HCT116 (cell line): Measurements from ENCODE around the gene NFIA. TPM values are rescaled to one million over a fixed set of nuclear protein-coding genes. Genes with fewer than 3 reads are reported as not detected.

Experiments used
- ATAC-seq: fragments of 200-7000 bp; cut with Tn5 transposase; 2 replicates; pipeline ENCODE4 v1.9.1; 2020; ENCODE audit warnings: mild to moderate bottlenecking, moderate library complexity
- BruUV-seq: library from RNA; stranded (reverse); fragments of 400-500 nt; replicated peaks from 2 replicates; lab custom pipeline; 2021; lab: Mats Ljungman, UMichigan
- CTCF ChIA-PET: fragments of 300-600 bp; sonication (Branson Sonifier 250); formaldehyde crosslinking; loops from one replicate; lab custom pipeline; 2021; ENCODE audit warnings: antibody characterized with exemption; lab: Charles Lee
- POLR2A ChIA-PET: fragments of 300-600, 350-600 bp; sonication (Branson Sonifier 250); formaldehyde crosslinking; loops from one replicate; lab custom pipeline; 2021; ENCODE audit warnings: antibody characterized with exemption; lab: Charles Lee
- RAD21 ChIA-PET, 2 experiments: fragments of 300-600 bp; sonication (Branson Sonifier 250); formaldehyde crosslinking; loops; one replicate each; lab custom pipeline; 2023; ENCODE audit warnings: low total read pairs in 2 of 2; ENCODE audit not compliant: uncharacterized antibody in 2 of 2, unreplicated experiment in 2 of 2, low non-redundant PET in 1 of 2; lab: Charles Lee
- DNase-seq: peaks from one replicate; pipeline ENCODE4 v3.0.0-alpha.2; 2010; ENCODE audit warnings: low read depth, low spot score
- H2AFZ ChIP-seq: fragments of 200-600 bp; shearing (Covaris generic), sonication (generic); 2 replicates; pipeline ENCODE4 v1.6.1; 2017; ENCODE audit warnings: low read depth, mixed run types, mixed read lengths, antibody characterized with exemption, low read length; ENCODE audit not compliant: poor library complexity, severe bottlenecking
- H3K27ac ChIP-seq: 2 replicates; pipeline ENCODE4 v1.5.1; 2012; ENCODE audit warnings: low read depth, low read length
- H3K27me3 ChIP-seq: fragments of 200-600 bp; sonication (generic); 2 replicates; pipeline ENCODE4 v1.6.1; 2016; ENCODE audit warnings: mixed run types, low read length, mixed read lengths; ENCODE audit not compliant: insufficient read depth
- H3K36me3 ChIP-seq, 2 experiments: fragments of 200-500 bp in 1 of 2; fragments of 200-600 bp in 1 of 2; sonication (Bioruptor generic) in 1 of 2; sonication (generic) in 1 of 2; 2 replicates each; pipeline versions ENCODE4 v1.5.1 to v1.6.1; 2014 to 2016; ENCODE audit warnings: low read length in 2 of 2, inconsistent platforms in 1 of 2, mixed read lengths in 1 of 2, mixed run types in 1 of 2; ENCODE audit not compliant: insufficient read depth in 2 of 2, control insufficient read depth in 1 of 2
- H3K4me1 ChIP-seq, 2 experiments: fragments of 200-600 bp in 1 of 2; sonication (generic) in 1 of 2; 2 replicates each; pipeline versions ENCODE4 v1.5.1 to v1.6.1; 2012 to 2017; ENCODE audit warnings: low read length in 2 of 2, inconsistent platforms in 1 of 2, mild to moderate bottlenecking in 1 of 2, mixed read lengths in 1 of 2, mixed run types in 1 of 2, moderate library complexity in 1 of 2; ENCODE audit not compliant: insufficient read depth in 2 of 2, control insufficient read depth in 1 of 2
- H3K4me2 ChIP-seq: fragments of 200-600 bp; sonication (generic); 2 replicates; pipeline ENCODE4 v1.6.1; 2017; ENCODE audit warnings: mixed run types, low read length, mixed read lengths
- H3K4me3 ChIP-seq, 2 experiments: fragments of 200-600 bp in 1 of 2; sonication (generic) in 1 of 2; replicated peaks in 1 of 2; 2 replicates each; pipeline ENCODE4 v1.5.1; 2011 to 2016; ENCODE audit warnings: low read length in 2 of 2, control low read depth in 1 of 2, low read depth in 1 of 2, mild to moderate bottlenecking in 1 of 2, mixed read lengths in 1 of 2, mixed run types in 1 of 2
- H3K79me2 ChIP-seq: fragments of 200-600 bp; sonication (generic); 2 replicates; pipeline ENCODE4 v1.6.1; 2017; ENCODE audit warnings: mild to moderate bottlenecking, mixed run types, low read length, moderate library complexity, mixed read lengths; ENCODE audit not compliant: insufficient read depth
- H3K9ac ChIP-seq: fragments of 200-600 bp; sonication (generic); 2 replicates; pipeline ENCODE4 v1.6.1; 2016; ENCODE audit warnings: low read length, mixed read lengths
- H3K9me2 ChIP-seq: fragments of 200-600 bp; sonication (generic), shearing (Covaris generic); 2 replicates; pipeline ENCODE4 v1.6.1; 2017; ENCODE audit warnings: mixed run types, mild to moderate bottlenecking, moderate library complexity; ENCODE audit not compliant: insufficient read depth
- H3K9me3 ChIP-seq, 2 experiments: fragments of 200-500 bp in 1 of 2; fragments of 200-600 bp in 1 of 2; sonication (Bioruptor generic) in 1 of 2; sonication (generic) in 1 of 2; 2 replicates each; pipeline ENCODE4 v1.6.1; 2014 to 2017; ENCODE audit warnings: low read length in 2 of 2, mixed read lengths in 2 of 2, inconsistent platforms in 1 of 2, low read depth in 1 of 2, mild to moderate bottlenecking in 1 of 2, mixed run types in 1 of 2, moderate library complexity in 1 of 2; ENCODE audit not compliant: control insufficient read depth in 1 of 2, insufficient read depth in 1 of 2
- H4K20me1 ChIP-seq: fragments of 200-600 bp; sonication (generic), shearing (Covaris generic); 2 replicates; pipeline ENCODE4 v1.6.1; 2017; ENCODE audit warnings: mixed run types, mild to moderate bottlenecking, moderate library complexity; ENCODE audit not compliant: insufficient read depth
- CEBPB ChIP-seq: IDR thresholded peaks from 2 replicates; pipeline ENCODE4 v1.6.1; 2012; ENCODE audit warnings: low read depth
- CTCF ChIP-seq, 3 experiments: fragments of 200-600 bp in 1 of 3; sonication (generic) in 1 of 3; IDR thresholded peaks in 2 of 3; conservative IDR thresholded peaks in 1 of 3; 2 replicates each; pipeline ENCODE4 v1.5.1; 2012 to 2017; ENCODE audit warnings: low read depth in 2 of 3, low read length in 2 of 3, antibody characterized with exemption in 1 of 3, borderline replicate concordance in 1 of 3, control low read depth in 1 of 3, mild to moderate bottlenecking in 1 of 3, mixed read lengths in 1 of 3, mixed run types in 1 of 3, moderate library complexity in 1 of 3; ENCODE audit not compliant: insufficient read depth in 1 of 3
- FOSL1 ChIP-seq: IDR thresholded peaks from 2 replicates; pipeline ENCODE4 v1.6.1; 2012; ENCODE audit warnings: low read depth
- JUND ChIP-seq: IDR thresholded peaks from 2 replicates; pipeline ENCODE4 v1.6.1; 2012
- POLR2A ChIP-seq: IDR thresholded peaks from 2 replicates; pipeline ENCODE4 v1.7.0; 2011; ENCODE audit warnings: borderline replicate concordance; ENCODE audit not compliant: insufficient read depth, insufficient read length; ENCODE audit errors: extremely low read depth
- POLR2AphosphoS5 ChIP-seq: IDR thresholded peaks from 2 replicates; pipeline ENCODE4 v1.6.1; 2011; ENCODE audit warnings: mild to moderate bottlenecking, low read depth, low read length, moderate library complexity
- RAD21 ChIP-seq: IDR thresholded peaks from 2 replicates; pipeline ENCODE4 v1.6.1; 2012; ENCODE audit warnings: low read depth, mild to moderate bottlenecking
- SIN3A ChIP-seq: IDR thresholded peaks from 2 replicates; pipeline ENCODE4 v1.6.1; 2012; ENCODE audit warnings: low read depth
- SP1 ChIP-seq: IDR thresholded peaks from 2 replicates; pipeline ENCODE4 v1.6.1; 2012; ENCODE audit warnings: low read depth
- TCF7L2 ChIP-seq: IDR thresholded peaks from 2 replicates; pipeline ENCODE4 v1.7.0; 2011; ENCODE audit warnings: borderline replicate concordance, inconsistent platforms; ENCODE audit not compliant: insufficient read depth, insufficient read length; ENCODE audit errors: extremely low read depth
- YY1 ChIP-seq: IDR thresholded peaks from 2 replicates; pipeline ENCODE4 v1.6.1; 2011; ENCODE audit warnings: low read length, low read depth, moderate library complexity, mild to moderate bottlenecking; ENCODE audit not compliant: insufficient replicate concordance; ENCODE audit errors: extremely low read depth
- ZBTB33 ChIP-seq: IDR thresholded peaks from 2 replicates; pipeline ENCODE4 v1.6.1; 2011; ENCODE audit warnings: mild to moderate bottlenecking, low read length, moderate library complexity; ENCODE audit not compliant: insufficient replicate concordance; ENCODE audit errors: extremely low read depth
- ZFX ChIP-seq: fragments of 450-650 bp; IDR thresholded peaks from 2 replicates; pipeline ENCODE4 v1.6.1; 2017
- ZNF274 ChIP-seq: fragments of 200-500 bp; sonication (Bioruptor generic); IDR thresholded peaks from 2 replicates; pipeline ENCODE4 v1.6.1; 2014; ENCODE audit warnings: mild to moderate bottlenecking, low read depth, low read length, inconsistent platforms
- intact Hi-C: fragments of 100-400 bp; cut with micrococcal nuclease; formaldehyde crosslinking; loops from 2 replicates; pipeline ENCODE4 v1.10.0; 2022
- total RNA-seq: library from RNA; stranded (reverse); gene quantifications from one replicate; pipeline ENCODE4 v1.2.1, GENCODE V29; 2021; ENCODE audit not compliant: unreplicated experiment
- TF ChIP-seq, protein P1 (sequence below): IDR thresholded peaks from 2 replicates; pipeline ENCODE4 v1.6.1; 2012
- TF ChIP-seq, protein P2 (sequence below): IDR thresholded peaks from 2 replicates; pipeline ENCODE4 v1.6.1; 2012; ENCODE audit warnings: low read depth

Gene NFIA
- total RNA-seq, 1 experiment from 2014 or later, result 17.2 TPM

DNA sequence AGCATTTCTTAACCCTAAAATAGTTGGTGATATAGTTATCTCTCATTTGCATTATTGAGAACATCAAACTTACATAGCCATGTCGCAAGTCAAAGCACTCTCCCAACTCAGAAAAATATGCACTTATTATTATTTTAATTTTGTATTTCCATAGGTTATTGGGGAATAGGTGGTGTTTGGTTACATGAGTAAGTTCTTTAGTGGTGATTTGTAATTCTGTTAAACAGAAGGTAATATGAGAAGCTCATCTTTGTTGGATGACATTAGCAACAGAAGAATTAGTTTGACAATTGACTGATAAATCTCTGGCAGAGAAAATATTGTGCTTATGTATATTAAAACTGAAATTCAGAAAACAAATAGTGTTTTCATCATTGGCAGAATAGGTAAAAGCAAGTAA, 154.8 kb downstream of the NFIA start (continued):
- TF ChIP-seq ZBTB33, result no peak

DNA sequence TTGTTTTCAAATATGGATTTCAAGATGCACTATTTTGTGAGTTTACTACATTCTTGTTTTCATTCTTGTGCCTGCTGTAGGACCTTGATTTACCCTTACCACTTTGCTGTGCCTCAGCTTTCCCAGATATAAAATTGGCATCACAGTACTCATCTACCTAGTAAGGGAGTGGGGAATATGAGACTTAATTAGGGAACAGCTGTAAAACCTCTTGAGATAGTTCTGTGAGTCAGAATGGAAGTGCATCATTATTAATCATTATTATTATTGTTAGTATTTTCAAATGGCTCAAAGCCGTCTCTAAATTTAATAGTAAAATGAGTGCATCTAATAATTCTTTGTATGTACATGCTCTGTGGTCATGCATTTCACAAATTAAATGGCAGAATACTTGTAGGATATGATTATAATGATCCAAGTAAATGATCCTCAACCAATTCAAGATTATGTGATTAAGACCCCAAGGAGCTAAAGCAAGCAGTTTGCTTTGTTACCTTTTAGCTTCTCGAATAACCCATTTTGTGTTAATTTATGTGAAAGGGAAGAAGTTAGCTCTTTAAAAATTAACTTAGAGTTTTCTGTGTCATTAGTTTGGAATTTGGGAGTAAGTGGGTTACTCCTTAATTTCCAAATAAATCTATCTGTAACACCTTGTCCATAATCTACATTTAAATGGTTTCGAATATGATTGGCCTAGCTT, 155.4 kb downstream of the NFIA start:
- Histone ChIP-seq H3K4me3 (no peak overlapping the region), H3K4me2 (no peak overlapping the region), H4K20me1 (no peaks in the 10 kb centered on the region), H3K4me1 (no peaks in the 10 kb centered on the region), H3K27me3 (no peaks in the 10 kb centered on the region), H3K27ac (no peak overlapping the region), H2AFZ (no peak overlapping the region), H3K36me3 (no peaks in the 10 kb centered on the region), H3K9me3 (no peaks in the 10 kb centered on the region), H3K9ac (no peak overlapping the region), H3K9me2 (no peaks in the 10 kb centered on the region), H3K79me2 (0 out of 2 replicates have a peak, but pooled peaks cover 5% of the 10 kb centered on the region)
- no TSS peak for BruUV-seq
- DNase-seq, result no peak
- CTCF ChIA-PET, result no interaction called here
- POLR2A ChIA-PET, result no interaction called here
- intact Hi-C loops, result no loop called here
- ATAC-seq, result no peak
- RAD21 ChIA-PET, result no interaction called here
- no peak for TF ChIP-seq YY1
- no peak for TF ChIP-seq POLR2AphosphoS5
- TF ChIP-seq, protein P1, sequence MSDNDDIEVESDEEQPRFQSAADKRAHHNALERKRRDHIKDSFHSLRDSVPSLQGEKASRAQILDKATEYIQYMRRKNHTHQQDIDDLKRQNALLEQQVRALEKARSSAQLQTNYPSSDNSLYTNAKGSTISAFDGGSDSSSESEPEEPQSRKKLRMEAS, result no peak
- TF ChIP-seq CEBPB, result no peak
- no peak for TF ChIP-seq SP1
- no peak for TF ChIP-seq ZFX
- TF ChIP-seq RAD21, result no peak
- TF ChIP-seq JUND, result no peak
- TF ChIP-seq, protein P2, sequence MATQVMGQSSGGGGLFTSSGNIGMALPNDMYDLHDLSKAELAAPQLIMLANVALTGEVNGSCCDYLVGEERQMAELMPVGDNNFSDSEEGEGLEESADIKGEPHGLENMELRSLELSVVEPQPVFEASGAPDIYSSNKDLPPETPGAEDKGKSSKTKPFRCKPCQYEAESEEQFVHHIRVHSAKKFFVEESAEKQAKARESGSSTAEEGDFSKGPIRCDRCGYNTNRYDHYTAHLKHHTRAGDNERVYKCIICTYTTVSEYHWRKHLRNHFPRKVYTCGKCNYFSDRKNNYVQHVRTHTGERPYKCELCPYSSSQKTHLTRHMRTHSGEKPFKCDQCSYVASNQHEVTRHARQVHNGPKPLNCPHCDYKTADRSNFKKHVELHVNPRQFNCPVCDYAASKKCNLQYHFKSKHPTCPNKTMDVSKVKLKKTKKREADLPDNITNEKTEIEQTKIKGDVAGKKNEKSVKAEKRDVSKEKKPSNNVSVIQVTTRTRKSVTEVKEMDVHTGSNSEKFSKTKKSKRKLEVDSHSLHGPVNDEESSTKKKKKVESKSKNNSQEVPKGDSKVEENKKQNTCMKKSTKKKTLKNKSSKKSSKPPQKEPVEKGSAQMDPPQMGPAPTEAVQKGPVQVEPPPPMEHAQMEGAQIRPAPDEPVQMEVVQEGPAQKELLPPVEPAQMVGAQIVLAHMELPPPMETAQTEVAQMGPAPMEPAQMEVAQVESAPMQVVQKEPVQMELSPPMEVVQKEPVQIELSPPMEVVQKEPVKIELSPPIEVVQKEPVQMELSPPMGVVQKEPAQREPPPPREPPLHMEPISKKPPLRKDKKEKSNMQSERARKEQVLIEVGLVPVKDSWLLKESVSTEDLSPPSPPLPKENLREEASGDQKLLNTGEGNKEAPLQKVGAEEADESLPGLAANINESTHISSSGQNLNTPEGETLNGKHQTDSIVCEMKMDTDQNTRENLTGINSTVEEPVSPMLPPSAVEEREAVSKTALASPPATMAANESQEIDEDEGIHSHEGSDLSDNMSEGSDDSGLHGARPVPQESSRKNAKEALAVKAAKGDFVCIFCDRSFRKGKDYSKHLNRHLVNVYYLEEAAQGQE, result no peak
- no peak for TF ChIP-seq SIN3A
- TF ChIP-seq ZNF274, result no peak
- no peak for TF ChIP-seq FOSL1
- TF ChIP-seq TCF7L2, result no peak
- no peak for TF ChIP-seq POLR2A
- TF ChIP-seq CTCF (IDR thresholded peaks at IDR 0.05 in 2 of 3, conservative IDR thresholded peaks at IDR 0.05 in 1 of 3; ENCODE audit: borderline replicate concordance in 1 of 3, insufficient read depth in 1 of 3, low read depth in 2 of 3, low read length in 2 of 3), result no peak
